ENCODE measurements around the gene TMEM175. TPM values are rescaled to one million over a fixed set of nuclear protein-coding genes. Genes with fewer than 3 reads are reported as not detected.
"Not testable (repeated sequence)": the region's sequence is repeated elsewhere in the genome, so short reads cannot be mapped to it uniquely, and the experiment has no call there.

Gene TMEM175
- total RNA-seq, 1 donor from 2014 or later, result 15.4 TPM

DNA sequence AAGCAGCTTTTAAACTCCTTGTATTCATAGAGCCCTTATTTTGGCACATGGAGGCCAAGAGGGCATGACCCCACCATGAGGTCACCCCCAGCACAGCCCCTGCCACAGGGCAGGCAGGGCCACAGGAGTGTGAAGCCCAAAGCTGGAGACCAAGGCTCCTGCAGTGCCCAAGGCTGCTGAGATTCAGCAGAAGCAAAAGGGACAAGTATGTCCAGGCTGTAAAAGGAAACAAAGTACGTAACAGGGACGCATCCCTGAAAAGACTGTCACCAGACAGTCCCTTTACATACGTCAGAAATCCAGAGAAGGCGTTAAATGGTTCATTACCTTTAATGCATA is 19.0 kb upstream of the TMEM175 start:
- Mint-ChIP-seq H3K4me1 (ENCODE audit: low read depth) (peaks cover 27% of the 10 kb centered on the region), H3K9me3 (no peaks in the 10 kb centered on the region), H3K36me3 (ENCODE audit: low read depth) (peaks cover 27% of the 10 kb centered on the region), H3K27ac (no peak overlapping the region), H3K27me3 (ENCODE audit: insufficient read depth) (no peaks in the 10 kb centered on the region), H3K4me3 (no peak overlapping the region)
- no peak for DNase-seq (ENCODE audit: low spot score)
- intact Hi-C loops (cut with micrococcal nuclease), result no loop called here

DNA sequence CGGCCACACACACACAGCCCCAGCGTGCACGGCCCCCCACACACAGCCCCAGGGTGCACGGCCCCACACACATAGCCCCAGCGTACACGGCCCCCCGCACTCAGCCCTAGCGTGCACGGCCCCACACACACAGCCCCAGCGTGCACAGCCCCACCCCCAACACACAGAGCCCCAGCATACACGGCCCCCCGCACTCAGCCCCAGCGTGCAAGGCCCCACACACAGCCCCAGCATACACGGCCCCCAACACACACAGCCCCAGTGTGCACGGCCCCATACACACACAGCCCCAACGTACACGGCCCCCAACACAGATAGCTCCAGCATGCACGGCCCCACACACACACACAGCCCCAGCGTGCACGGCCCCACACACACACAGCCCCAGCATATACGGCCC is 17.7 kb upstream of the TMEM175 start:
- Mint-ChIP-seq H3K4me1 (ENCODE audit: low read depth) (peaks cover 27% of the 10 kb centered on the region), H3K9me3 (no peaks in the 10 kb centered on the region), H3K36me3 (ENCODE audit: low read depth) (peaks cover 22% of the 10 kb centered on the region), H3K4me3 (no peak overlapping the region), H3K27ac (no peak overlapping the region), H3K27me3 (ENCODE audit: insufficient read depth) (no peaks in the 10 kb centered on the region)
- intact Hi-C loops (cut with micrococcal nuclease), result no loop called here
- no peak for DNase-seq (ENCODE audit: low spot score)

DNA sequence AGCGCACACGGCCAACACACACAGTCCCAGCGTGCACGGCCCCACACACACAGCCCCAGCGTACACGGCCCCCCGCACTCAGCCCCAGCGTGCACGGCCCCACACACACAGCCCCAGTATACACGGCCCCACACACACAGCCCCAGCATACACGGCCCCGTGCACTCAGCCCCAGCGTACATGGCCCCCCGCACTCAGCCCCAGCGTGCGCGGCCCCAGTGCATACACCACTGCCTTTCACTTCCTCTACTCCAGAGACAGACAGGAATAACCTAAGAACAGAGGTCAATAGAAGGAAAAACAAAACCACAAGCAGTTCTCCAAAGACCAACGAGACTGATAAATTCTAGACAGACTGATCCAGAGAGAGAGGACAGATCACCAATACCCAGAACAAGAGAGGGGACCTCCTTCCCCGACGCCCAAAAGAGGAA is 17.2 kb upstream of the TMEM175 start:
- Mint-ChIP-seq H3K27ac (peak overlapping the region; percentile 25), H3K4me1 (ENCODE audit: low read depth) (peaks cover 27% of the 10 kb centered on the region), H3K36me3 (ENCODE audit: low read depth) (peaks cover 24% of the 10 kb centered on the region), H3K4me3 (peak overlapping the region; percentile 19), H3K9me3 (no peaks in the 10 kb centered on the region), H3K27me3 (ENCODE audit: insufficient read depth) (no peaks in the 10 kb centered on the region)
- DNase-seq (ENCODE audit: low spot score), result no peak
- intact Hi-C loops (cut with micrococcal nuclease), result no loop called here

DNA sequence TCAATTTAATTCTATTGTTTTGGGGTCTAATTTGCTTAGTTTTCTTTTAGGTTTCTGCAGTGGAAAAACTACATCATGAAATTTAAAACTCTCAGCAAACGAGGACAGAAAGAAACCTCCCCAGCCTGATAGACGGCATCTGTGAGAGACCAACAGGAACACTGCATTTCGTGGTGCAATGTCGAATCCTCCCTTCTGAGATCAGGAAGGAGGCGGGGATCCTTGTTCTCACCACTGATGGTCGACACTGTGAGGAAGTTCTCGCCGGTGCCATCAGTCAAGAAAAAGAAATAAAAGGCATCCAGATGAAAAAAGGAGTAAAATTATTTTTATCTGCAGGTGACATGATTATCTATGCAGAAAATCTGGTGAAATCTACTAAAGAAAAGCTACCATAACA is 16.7 kb upstream of the TMEM175 start:
- DNase-seq (ENCODE audit: low spot score), result no peak
- Mint-ChIP-seq H3K4me1 (ENCODE audit: low read depth) (peaks cover 27% of the 10 kb centered on the region), H3K9me3 (no peaks in the 10 kb centered on the region), H3K4me3 (peak overlapping the region; percentile 38), H3K27ac (peak overlapping the region; percentile 15), H3K27me3 (ENCODE audit: insufficient read depth) (no peaks in the 10 kb centered on the region), H3K36me3 (ENCODE audit: low read depth) (peaks cover 26% of the 10 kb centered on the region)
- intact Hi-C loops (cut with micrococcal nuclease), result no loop called here

DNA sequence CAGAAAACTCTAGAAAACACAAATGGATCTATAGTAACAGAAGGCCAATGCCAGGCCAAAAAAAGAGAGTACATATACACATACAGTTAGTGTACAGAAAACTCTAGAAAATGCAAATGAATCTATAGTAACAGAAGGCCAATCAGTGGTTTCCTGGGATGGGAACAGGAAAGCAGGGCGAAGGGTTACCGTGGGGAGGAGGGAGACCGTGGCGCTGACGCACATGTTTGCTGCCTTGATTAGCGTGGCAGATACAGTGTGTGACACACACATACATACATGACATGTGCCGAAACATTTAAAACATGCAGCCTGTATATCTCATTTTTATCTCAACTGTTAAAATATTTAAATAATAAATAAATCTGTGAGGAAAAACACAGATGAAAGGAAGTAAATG is 14.8 kb upstream of the TMEM175 start:
- DNase-seq (ENCODE audit: low spot score), result no peak
- Mint-ChIP-seq H3K9me3 (no peaks in the 10 kb centered on the region), H3K36me3 (ENCODE audit: low read depth) (peaks cover 26% of the 10 kb centered on the region), H3K27ac (no peak overlapping the region), H3K4me3 (no peak overlapping the region), H3K27me3 (ENCODE audit: insufficient read depth) (no peaks in the 10 kb centered on the region), H3K4me1 (ENCODE audit: low read depth) (peaks cover 40% of the 10 kb centered on the region)
- intact Hi-C loops (cut with micrococcal nuclease), result no loop called here

DNA sequence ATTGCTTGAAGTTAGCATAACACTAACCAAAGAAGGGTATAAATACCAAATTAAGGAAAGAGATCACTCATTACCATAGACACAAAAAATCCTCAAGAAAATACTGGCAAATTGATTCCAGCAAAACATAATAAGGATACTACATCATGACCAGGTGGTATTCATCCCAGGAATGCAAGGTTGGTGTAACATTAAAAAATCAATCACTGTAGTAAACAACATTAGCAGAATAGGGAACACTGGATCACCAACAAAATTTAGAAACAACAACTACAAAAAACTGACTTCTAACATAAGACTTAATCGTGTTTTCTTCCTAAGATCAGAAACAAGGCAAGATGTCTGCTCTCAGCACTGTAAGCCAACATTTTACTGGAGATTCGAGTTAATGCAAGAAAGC is 14.3 kb upstream of the TMEM175 start:
- no peaks in the 10 kb centered on the region for H3K9me3 Mint-ChIP-seq
- peaks cover 45% of the 10 kb centered on the region for H3K4me1 Mint-ChIP-seq (ENCODE audit: low read depth)
- H3K4me3 Mint-ChIP-seq, result no peak overlapping the region
- intact Hi-C loops (cut with micrococcal nuclease), result no loop called here
- no peaks in the 10 kb centered on the region for H3K27me3 Mint-ChIP-seq (ENCODE audit: insufficient read depth)
- peaks cover 26% of the 10 kb centered on the region for H3K36me3 Mint-ChIP-seq (ENCODE audit: low read depth)
- DNase-seq (ENCODE audit: low spot score), result no peak
- H3K27ac Mint-ChIP-seq, result no peak overlapping the region

DNA sequence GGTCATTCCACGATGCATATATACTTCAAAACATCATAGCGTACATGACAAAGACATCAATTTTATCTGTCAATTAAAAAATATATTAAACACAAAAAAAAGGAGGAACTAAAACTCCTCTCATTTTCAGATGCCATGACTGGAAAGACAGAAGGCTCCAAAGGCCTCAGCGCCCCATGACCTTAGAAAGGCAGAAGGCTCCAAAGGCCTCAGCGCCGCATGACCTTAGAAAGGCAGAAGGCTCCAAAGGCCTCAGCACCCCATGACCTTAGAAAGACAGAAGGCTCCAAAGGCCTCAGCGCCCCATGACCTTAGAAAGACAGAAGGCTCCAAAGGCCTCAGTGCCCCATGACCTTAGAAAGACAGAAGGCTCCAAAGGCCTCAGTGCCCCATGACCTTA is 13.7 kb upstream of the TMEM175 start:
- H3K9me3 Mint-ChIP-seq; DNase-seq (ENCODE audit: low spot score); H3K4me3 Mint-ChIP-seq; H3K27me3 Mint-ChIP-seq (ENCODE audit: insufficient read depth); H3K27ac Mint-ChIP-seq; intact Hi-C loops (cut with micrococcal nuclease): not testable (repeated sequence)
- Mint-ChIP-seq H3K4me1 (ENCODE audit: low read depth) (peaks cover 48% of the 10 kb centered on the region), H3K36me3 (ENCODE audit: low read depth) (peaks cover 26% of the 10 kb centered on the region)

DNA sequence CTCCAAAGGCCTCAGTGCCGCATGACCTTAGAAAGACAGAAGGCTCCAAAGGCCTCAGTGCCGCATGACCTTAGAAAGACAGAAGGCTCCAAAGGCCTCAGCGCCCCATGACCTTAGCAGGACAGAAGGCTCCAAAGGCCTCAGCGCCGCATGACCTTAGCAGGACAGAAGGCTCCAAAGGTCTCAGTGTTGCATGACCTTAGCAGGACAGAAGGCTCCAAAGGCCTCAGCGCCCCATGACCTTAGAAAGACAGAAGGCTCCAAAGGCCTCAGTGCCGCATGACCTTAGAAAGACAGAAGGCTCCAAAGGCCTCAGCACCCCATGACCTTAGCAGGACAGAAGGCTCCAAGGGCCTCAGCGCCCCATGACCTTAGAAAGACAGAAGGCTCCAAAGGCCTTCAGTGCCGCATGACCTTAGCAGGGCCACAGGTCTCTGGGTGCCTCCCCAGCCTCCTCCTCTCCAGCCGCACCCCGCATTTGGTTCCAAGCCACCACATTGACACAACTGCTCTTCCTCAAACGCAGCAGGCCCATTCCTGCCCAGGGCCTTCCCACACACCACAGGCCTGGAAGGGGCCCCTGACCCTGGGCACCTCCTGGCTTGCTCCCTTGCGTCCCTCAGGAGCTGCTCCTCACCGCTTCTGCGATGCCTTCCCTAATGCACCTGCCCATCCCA is 13.1 kb upstream of the TMEM175 start:
- H3K9me3 Mint-ChIP-seq; intact Hi-C loops (cut with micrococcal nuclease); H3K4me3 Mint-ChIP-seq; H3K27me3 Mint-ChIP-seq (ENCODE audit: insufficient read depth); H3K27ac Mint-ChIP-seq; DNase-seq (ENCODE audit: low spot score): not testable (repeated sequence)
- peaks cover 49% of the 10 kb centered on the region for H3K4me1 Mint-ChIP-seq (ENCODE audit: low read depth)
- H3K36me3 Mint-ChIP-seq (ENCODE audit: low read depth), result peaks cover 26% of the 10 kb centered on the region

DNA sequence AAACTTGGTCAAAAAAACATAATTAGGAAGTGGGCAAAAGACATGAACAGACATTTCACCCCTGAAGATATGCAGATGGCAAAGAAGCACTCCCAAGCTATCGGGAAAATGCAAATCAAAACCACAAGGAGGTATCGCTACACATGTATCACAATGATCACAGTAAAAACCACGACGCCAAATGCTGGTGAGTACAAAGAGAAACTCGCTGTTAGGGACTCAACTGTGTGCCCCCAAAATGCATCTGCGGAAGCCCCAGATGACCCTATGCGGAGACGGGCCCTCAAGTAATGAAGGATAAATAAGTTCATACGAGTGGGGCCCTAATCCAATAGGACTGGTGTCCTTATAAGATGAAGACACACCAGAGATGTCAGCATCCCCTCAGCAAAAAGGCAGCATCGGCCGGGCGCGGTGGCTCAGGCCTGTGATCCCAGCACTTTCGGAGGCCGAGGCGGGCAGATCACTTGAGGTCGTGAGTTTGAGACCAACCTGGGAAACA is 10.4 kb upstream of the TMEM175 start:
- no peaks in the 10 kb centered on the region for H3K27me3 Mint-ChIP-seq (ENCODE audit: insufficient read depth)
- H3K9me3 Mint-ChIP-seq, result no peaks in the 10 kb centered on the region
- intact Hi-C loops (cut with micrococcal nuclease), result no loop called here
- peaks cover 48% of the 10 kb centered on the region for H3K4me1 Mint-ChIP-seq (ENCODE audit: low read depth)
- no peak for DNase-seq (ENCODE audit: low spot score)
- H3K36me3 Mint-ChIP-seq (ENCODE audit: low read depth), result peaks cover 30% of the 10 kb centered on the region
- H3K4me3 Mint-ChIP-seq, result peak overlapping the region; percentile 34
- peak overlapping the region; percentile 64 for H3K27ac Mint-ChIP-seq

DNA sequence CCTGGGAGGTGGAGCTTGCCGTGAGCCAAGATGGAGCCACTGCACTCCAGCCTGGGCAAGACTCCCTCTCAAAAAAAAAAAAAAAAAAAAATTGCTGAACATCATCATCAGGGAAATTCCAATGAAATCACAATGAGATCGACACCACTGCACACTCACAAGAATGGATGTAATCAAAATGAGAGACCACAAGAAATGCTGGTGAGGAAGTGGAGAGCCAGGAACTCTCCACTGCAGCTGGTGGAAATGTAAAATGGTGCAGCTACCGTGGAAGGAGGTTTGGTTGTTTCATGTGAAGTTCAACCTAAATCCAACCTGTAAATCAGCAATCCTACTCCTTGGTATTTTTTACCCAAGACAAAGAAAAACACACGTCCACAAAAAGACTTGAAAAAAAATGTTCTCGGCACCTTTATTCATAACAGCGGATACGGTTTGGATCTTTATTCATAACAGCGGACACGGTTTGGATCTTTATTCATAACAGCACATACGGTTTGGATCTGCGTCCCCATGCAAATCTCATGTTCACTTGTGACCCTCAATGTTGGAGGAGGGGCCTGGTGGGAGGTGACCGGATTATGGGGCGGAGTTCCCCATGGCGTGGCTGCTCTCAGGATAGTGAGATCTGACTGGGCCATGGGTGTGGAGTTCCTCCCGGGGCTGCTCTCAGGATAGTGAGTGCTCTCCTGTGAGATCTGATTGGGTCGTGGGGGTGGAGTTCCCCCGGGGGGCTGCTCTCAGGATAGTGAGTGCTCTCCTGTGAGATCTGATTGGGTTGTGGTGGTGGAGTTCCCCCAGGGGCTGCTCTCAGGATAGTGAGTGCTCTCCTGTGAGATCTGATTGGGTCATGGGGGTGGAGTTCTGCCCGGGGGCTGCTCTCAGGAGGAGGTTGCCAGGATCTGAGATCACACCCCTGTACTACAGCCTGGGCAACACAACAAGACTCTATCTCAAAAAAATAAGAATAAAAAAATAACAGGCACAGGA is 7.9 kb upstream of the TMEM175 start:
- intact Hi-C loops (cut with micrococcal nuclease), result loop anchor here (1.0 kb wide), 2 partner anchors 8 to 45 kb away; partner anchors contain the start of genes GAK and TMEM175
- peak overlapping the region; percentile 77 for H3K27ac Mint-ChIP-seq
- H3K36me3 Mint-ChIP-seq (ENCODE audit: low read depth), result peaks cover 23% of the 10 kb centered on the region
- no peaks in the 10 kb centered on the region for H3K9me3 Mint-ChIP-seq
- peaks cover 50% of the 10 kb centered on the region for H3K4me1 Mint-ChIP-seq (ENCODE audit: low read depth)
- peak overlapping the region; percentile 53 for H3K4me3 Mint-ChIP-seq
- DNase-seq (ENCODE audit: low spot score), result no peak
- H3K27me3 Mint-ChIP-seq (ENCODE audit: insufficient read depth), result no peaks in the 10 kb centered on the region

DNA sequence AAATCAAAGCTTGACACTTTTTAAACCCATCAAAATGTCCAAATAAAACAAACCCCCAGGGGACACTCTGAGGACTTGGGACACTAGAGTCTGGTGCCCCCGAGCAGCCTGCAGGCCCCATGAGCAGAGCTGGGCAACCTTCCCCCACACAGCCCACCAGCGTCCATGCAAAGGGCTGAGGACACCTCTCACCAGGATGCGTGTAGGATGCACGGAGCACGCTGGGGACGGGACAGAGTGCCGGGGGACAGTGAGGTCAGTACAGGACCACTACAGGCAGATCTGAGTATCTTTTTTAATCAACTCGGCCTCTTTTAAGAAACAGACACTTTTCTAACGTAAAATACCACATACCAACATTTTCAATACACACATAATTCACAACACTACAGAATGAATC is 7.1 kb upstream of the TMEM175 start:
- H3K9me3 Mint-ChIP-seq, result no peaks in the 10 kb centered on the region
- intact Hi-C loops (cut with micrococcal nuclease), result no loop called here
- no peak overlapping the region for H3K27ac Mint-ChIP-seq
- H3K4me3 Mint-ChIP-seq, result peak overlapping the region; percentile 30
- no peak for DNase-seq (ENCODE audit: low spot score)
- peaks cover 55% of the 10 kb centered on the region for H3K4me1 Mint-ChIP-seq (ENCODE audit: low read depth)
- H3K27me3 Mint-ChIP-seq (ENCODE audit: insufficient read depth), result no peaks in the 10 kb centered on the region
- H3K36me3 Mint-ChIP-seq (ENCODE audit: low read depth), result peaks cover 18% of the 10 kb centered on the region

DNA sequence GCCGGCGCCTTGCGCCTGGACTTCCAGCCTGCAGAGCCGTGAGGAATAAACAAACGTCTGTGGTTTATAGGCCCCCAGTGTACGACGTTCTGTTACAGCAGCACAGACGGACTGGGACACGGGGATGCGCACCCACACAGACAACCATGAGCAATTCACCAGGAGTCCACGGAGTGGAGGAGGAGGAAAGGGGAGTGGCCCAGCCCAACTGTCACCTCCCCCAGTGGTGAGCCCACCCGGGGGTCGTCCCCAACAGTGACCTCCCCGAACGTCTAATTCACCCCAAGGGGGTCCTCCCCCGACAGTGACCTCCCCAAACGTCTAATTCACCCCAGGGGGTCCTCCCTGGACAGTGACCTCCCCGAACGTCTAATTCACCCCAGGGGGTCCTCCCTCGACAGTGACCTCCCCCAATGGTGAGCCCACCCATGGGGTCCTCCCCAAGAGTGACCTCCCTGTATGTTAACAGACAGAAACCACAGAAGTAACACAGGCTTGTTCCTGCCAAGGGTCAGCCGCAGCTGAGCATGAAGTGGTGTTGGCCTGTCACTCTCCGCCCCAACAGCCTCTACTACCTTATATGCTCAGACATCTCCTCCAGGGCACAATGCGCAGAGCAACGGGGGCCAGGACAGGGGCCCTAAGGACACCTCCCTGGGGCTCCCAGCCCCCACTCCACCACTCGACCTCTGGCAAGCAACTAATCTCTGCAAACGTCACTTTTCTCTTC is 6.3 kb upstream of the TMEM175 start:
- H3K4me1 Mint-ChIP-seq (ENCODE audit: low read depth), result peaks cover 63% of the 10 kb centered on the region
- peaks cover 17% of the 10 kb centered on the region for H3K36me3 Mint-ChIP-seq (ENCODE audit: low read depth)
- H3K9me3 Mint-ChIP-seq, result no peaks in the 10 kb centered on the region
- DNase-seq (ENCODE audit: low spot score), result no peak
- no peaks in the 10 kb centered on the region for H3K27me3 Mint-ChIP-seq (ENCODE audit: insufficient read depth)
- intact Hi-C loops (cut with micrococcal nuclease), result no loop called here
- H3K27ac Mint-ChIP-seq, result peak overlapping the region; percentile 70
- no peak overlapping the region for H3K4me3 Mint-ChIP-seq

Measured in activated T-helper 1 cell treated with anti-CD3 and anti-CD28 coated beads, Interleukin-12 subunit alpha, Interleukin-12 subunit beta, Interleukin-2, Interleukin-4 antibody, amounts not matched to agents 30 ng/mL and 10 ng/mL and 1 ng/mL, durations not matched to agents 14 hours and 24 hours and 36 hours (primary cell).